Stimulated activated CD4-positive, alpha-beta T cell treated with anti-CD3 and anti-CD28 coated beads, Interleukin-2, amount 100 ng/mL, for 48 hours (primary cell): Measurements from ENCODE around the gene DNAAF2.

Experiments used
- DNase-seq, 2 donors: peaks; one replicate each; pipeline ENCODE4 v3.0.0-alpha.2; 2020

The DNAAF2 gene

GRCh38 chr14:49583629-49584028 is 51.4 kb downstream of the DNAAF2 start:
- DNase-seq: no peak

GRCh38 chr14:49582113-49582977 is 52.7 kb downstream of the DNAAF2 start:
- no peak for DNase-seq

- no peak for DNase-seq
These were observed 53.6 kb downstream of the DNAAF2 start for GRCh38 chr14:49581209-49582112.

GRCh38 chr14:49579841-49580240 is 55.2 kb downstream of the DNAAF2 start:
- DNase-seq: no peak

GRCh38 chr14:49578141-49578540 is 56.9 kb downstream of the DNAAF2 start:
- no peak for DNase-seq
